NOMO-1 treated with DMSO at 0.1 percent for 48 hours (cell line): Measurements from ENCODE around the gene ENOX1.

Source experiments
- DNase-seq: peaks from one replicate; lab custom pipeline; 2025; ENCODE audit not compliant: unreplicated experiment; lab: John Stamatoyannopoulos, UW

ENOX1 gene

GRCh38 chr13:43295825-43296564 is 490.8 kb downstream of the ENOX1 start:
- DNase-seq, result no peak

- no peak for DNase-seq
Observed at GRCh38 chr13:43295321-43295720, 491.5 kb downstream of the ENOX1 start.

GRCh38 chr13:43294412-43294811 is 492.4 kb downstream of the ENOX1 start:
- DNase-seq, result no peak

- no peak for DNase-seq
Observed at GRCh38 chr13:43293986-43294385, 492.8 kb downstream of the ENOX1 start.

GRCh38 chr13:43293561-43293960 is 493.2 kb downstream of the ENOX1 start:
- DNase-seq, result no peak

- no peak for DNase-seq
Observed at GRCh38 chr13:43293008-43293407, 493.8 kb downstream of the ENOX1 start.

GRCh38 chr13:43291287-43292060 is 495.3 kb downstream of the ENOX1 start:
- DNase-seq, result no peak

GRCh38 chr13:43289470-43290255 is 497.1 kb downstream of the ENOX1 start:
- DNase-seq, result no peak

- no peak for DNase-seq
Observed at GRCh38 chr13:43286751-43287150, 500.0 kb downstream of the ENOX1 start.

- DNase-seq, result no peak
Observed at GRCh38 chr13:43285933-43286597, 500.7 kb downstream of the ENOX1 start.

- DNase-seq, result no peak
Observed at GRCh38 chr13:43284162-43284561, 502.6 kb downstream of the ENOX1 start.

- no peak for DNase-seq
Observed at GRCh38 chr13:43279696-43280095, 507.1 kb downstream of the ENOX1 start.

GRCh38 chr13:43278127-43278526 is 508.6 kb downstream of the ENOX1 start:
- DNase-seq, result no peak

- no peak for DNase-seq
Observed at GRCh38 chr13:43277142-43277541, 509.6 kb downstream of the ENOX1 start.

- DNase-seq, result no peak
Observed at GRCh38 chr13:43274881-43275280, 511.9 kb downstream of the ENOX1 start.

- DNase-seq, result no peak
Observed at GRCh38 chr13:43273362-43273761, 513.4 kb downstream of the ENOX1 start.

GRCh38 chr13:43272851-43273250 is 513.9 kb downstream of the ENOX1 start:
- no peak for DNase-seq

- no peak for DNase-seq
Observed at GRCh38 chr13:43271152-43271551, 515.6 kb downstream of the ENOX1 start.

- DNase-seq, result no peak
Observed at GRCh38 chr13:43270130-43270830, 516.5 kb downstream of the ENOX1 start.

GRCh38 chr13:43269037-43269481 is 517.7 kb downstream of the ENOX1 start:
- no peak for DNase-seq
